IPS DF 6.9 (cell line): ENCODE results near the gene KRTAP11-1.

Experiments used
- DNase-seq: peaks from one replicate; pipeline ENCODE4 v3.0.0-alpha.2; 2013; ENCODE audit warnings: low read depth, low spot score
- H3K27ac ChIP-seq: one replicate; pipeline ENCODE4 v1.5.1; 2013; ENCODE audit warnings: low read length, control low read depth
- H3K27me3 ChIP-seq: 2 replicates; pipeline ENCODE4 v1.6.1; 2013; ENCODE audit warnings: mild to moderate bottlenecking, low read length; ENCODE audit not compliant: control insufficient read depth, insufficient read depth
- H3K36me3 ChIP-seq: 2 replicates; pipeline ENCODE4 v1.6.1; 2013; ENCODE audit warnings: low read length; ENCODE audit not compliant: control insufficient read depth, insufficient read depth
- H3K4me1 ChIP-seq: 2 replicates; pipeline ENCODE4 v1.6.1; 2013; ENCODE audit warnings: low read length; ENCODE audit not compliant: control insufficient read depth, insufficient read depth
- H3K4me3 ChIP-seq: 2 replicates; pipeline ENCODE4 v1.5.1; 2013; ENCODE audit warnings: mild to moderate bottlenecking, low read length
- H3K9me3 ChIP-seq: 2 replicates; pipeline ENCODE4 v1.6.1; 2013; ENCODE audit warnings: low read length, inconsistent platforms; ENCODE audit not compliant: control insufficient read depth, insufficient read depth
- WGBS: extraction: QIAGEN DNeasy Blood & Tissue Kit; methylation state at CpG from one replicate; pipeline ENCODE4 v1.1.7; 2013; ENCODE audit warnings: mixed read lengths, missing lambda C conversion rate; ENCODE audit not compliant: insufficient read length, insufficient coverage; 5-methylcytosine and 5-hydroxymethylcytosine counted together

KRTAP11-1 gene

GRCh38 chr21:30881480-30881879 is at the start of gene KRTAP11-1:
TSS of gene KRTAP11-1 (minus strand) at chr21:30881580. CDS start at chr21:30881524, 56 bp downstream.
- H3K27me3 ChIP-seq = no peaks in the 10 kb centered on the region
- WGBS = no CpG with 5 or more reads among the region's 2 CpGs

GRCh38 chr21:30924146-30924700 is 42.8 kb upstream of the KRTAP11-1 start:
- no peaks in the 10 kb centered on the region for H3K36me3 ChIP-seq
- no peak overlapping the region for H3K27ac ChIP-seq
- no peak overlapping the region for H3K4me3 ChIP-seq
- peaks cover 9% of the 10 kb centered on the region for H3K9me3 ChIP-seq
- no peak for DNase-seq
- H3K4me1 ChIP-seq = no peaks in the 10 kb centered on the region
- H3K27me3 ChIP-seq = no peaks in the 10 kb centered on the region
- WGBS = no CpG with 5 or more reads among the region's 4 CpGs

More at GRCh38 chr21:30881480-30881879, at the start of gene KRTAP11-1:
- Histone ChIP-seq H3K4me1 (no peaks in the 10 kb centered on the region), H3K36me3 (no peaks in the 10 kb centered on the region), H3K27ac (no peak within 1 kb of the TSS), H3K4me3 (no peak within 1 kb of the TSS), H3K9me3 (peaks cover 18% of the 10 kb centered on the region)
- DNase-seq = no peak

- H3K36me3 ChIP-seq = no peaks in the 10 kb centered on the region
- H3K27ac ChIP-seq = no peak overlapping the region
- WGBS = no CpG with 5 or more reads among the region's 4 CpGs
- no peak overlapping the region for H3K4me3 ChIP-seq
- H3K4me1 ChIP-seq = no peaks in the 10 kb centered on the region
- no peaks in the 10 kb centered on the region for H3K27me3 ChIP-seq
- H3K9me3 ChIP-seq = peaks cover 12% of the 10 kb centered on the region
- DNase-seq = no peak
These were observed 39.7 kb upstream of the KRTAP11-1 start for GRCh38 chr21:30921129-30921528.

DNA sequence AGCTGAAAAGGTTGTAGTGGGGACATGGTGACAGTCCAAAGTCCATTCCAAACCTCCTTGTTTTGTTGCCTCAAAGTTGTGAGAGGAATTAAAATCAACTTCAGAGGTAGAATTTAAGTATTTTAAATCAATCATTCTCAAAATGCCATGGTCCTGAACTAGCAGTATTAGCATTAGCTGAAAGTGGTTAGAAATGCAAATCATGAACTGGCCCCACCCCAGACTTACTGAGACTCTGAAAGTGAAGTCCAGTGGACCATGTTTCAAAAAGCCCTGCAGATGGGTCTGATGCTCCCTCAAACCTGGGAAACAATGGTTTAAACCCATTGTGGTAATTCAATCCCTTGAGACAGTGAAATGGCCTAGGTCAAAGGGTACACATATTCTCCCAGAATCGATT is 36.2 kb upstream of the KRTAP11-1 start:
- Histone ChIP-seq H3K4me1 (no peaks in the 10 kb centered on the region), H3K36me3 (no peaks in the 10 kb centered on the region), H3K4me3 (no peak overlapping the region), H3K27me3 (no peaks in the 10 kb centered on the region), H3K9me3 (peaks cover 10% of the 10 kb centered on the region), H3K27ac (no peak overlapping the region)
- no CpG with 5 or more reads among the region's 1 CpG for WGBS
- DNase-seq = no peak

- Histone ChIP-seq H3K27me3 (no peaks in the 10 kb centered on the region), H3K27ac (no peak overlapping the region), H3K4me3 (no peak overlapping the region), H3K36me3 (no peaks in the 10 kb centered on the region), H3K4me1 (no peaks in the 10 kb centered on the region), H3K9me3 (peaks cover 11% of the 10 kb centered on the region)
- no peak for DNase-seq
- WGBS = no CpG with 5 or more reads among the region's 4 CpGs
These were observed 19.5 kb upstream of the KRTAP11-1 start for GRCh38 chr21:30900881-30901280.

DNA sequence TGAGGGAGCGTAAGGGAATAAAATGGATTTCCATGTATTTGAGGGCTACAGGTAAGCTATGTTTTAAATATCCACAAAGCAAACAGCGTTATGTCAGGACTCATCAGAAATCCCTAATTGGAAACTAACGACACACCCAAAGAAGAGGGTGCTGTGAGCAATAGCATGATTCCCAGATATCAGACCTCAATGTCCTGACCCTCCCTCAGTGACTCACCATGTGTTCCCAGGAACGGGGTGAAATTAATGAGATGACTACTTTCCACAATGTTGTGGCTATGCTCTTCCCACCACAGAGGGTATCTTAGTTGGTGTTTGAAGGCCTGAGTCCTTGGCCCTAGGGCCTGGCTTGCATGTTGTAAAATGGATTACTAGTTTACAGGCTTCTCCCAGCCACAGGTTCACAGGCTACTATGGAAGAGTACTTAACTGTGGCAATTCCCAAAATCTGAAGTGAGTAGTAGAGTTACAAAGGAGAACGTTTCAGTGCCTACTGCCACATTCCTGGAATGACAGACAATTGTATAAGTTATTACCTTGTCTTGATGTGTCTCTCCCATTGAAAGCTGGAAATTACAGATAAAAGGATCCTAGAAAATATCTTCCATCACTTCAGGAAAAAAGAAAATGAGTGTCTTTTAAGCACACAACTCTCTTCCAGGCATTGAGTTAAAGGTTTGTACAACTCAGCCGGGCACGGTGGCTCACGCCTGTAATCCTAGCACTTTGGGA is 1.7 kb upstream of the KRTAP11-1 start:
- no peak for DNase-seq
- Histone ChIP-seq H3K36me3 (no peaks in the 10 kb centered on the region), H3K9me3 (peaks cover 17% of the 10 kb centered on the region), H3K27ac (no peak overlapping the region), H3K4me1 (no peaks in the 10 kb centered on the region), H3K27me3 (no peaks in the 10 kb centered on the region), H3K4me3 (no peak overlapping the region)
- no CpG with 5 or more reads among the region's 8 CpGs for WGBS

DNA sequence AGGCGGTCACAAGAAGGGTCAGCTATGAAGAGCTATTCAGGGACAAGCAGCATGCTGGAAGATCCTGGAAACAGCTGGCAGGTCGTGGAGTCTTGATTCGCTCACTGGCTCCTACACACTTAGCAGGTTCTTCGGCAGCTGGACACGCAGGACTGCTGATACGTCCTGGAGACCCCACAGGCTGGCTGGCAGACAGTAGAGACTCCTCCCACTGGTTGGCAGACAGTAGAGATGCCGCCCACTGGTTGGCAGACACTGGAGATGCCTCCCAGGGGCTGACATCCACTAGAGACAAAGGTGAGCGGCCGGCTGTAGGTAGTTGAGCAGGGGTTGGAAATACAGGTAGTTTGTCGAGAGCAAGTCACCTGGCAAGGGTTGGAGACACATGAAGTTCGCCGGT is 466 bp downstream of the KRTAP11-1 start:
- Histone ChIP-seq H3K4me1 (no peaks in the 10 kb centered on the region), H3K36me3 (no peaks in the 10 kb centered on the region), H3K9me3 (peaks cover 16% of the 10 kb centered on the region), H3K27ac (no peak overlapping the region), H3K4me3 (no peak overlapping the region), H3K27me3 (no peaks in the 10 kb centered on the region)
- no peak for DNase-seq
- no CpG with 5 or more reads among the region's 12 CpGs for WGBS

DNA sequence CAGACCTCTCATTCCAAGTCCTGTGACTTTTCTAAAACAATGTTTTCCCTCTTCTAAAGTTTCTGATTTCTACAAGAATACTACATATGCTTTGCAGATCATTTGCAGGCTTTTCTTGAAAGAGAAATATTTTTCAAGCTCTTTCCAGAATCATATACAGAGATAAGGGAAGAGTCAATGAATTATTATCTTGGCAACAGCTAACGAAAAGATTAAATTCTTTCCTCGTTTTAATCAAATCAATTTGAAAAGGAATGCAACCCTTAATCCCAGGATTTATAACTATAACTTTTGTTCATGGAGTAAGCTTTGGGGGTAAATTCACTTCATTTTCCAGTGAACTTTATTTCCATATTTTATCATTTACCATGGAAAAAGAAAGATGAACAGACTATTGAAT is 6.9 kb downstream of the KRTAP11-1 start:
- Histone ChIP-seq H3K9me3 (peaks cover 3% of the 10 kb centered on the region; the same call in 1 of the 2 replicates), H3K27ac (no peak overlapping the region), H3K36me3 (no peaks in the 10 kb centered on the region), H3K27me3 (no peaks in the 10 kb centered on the region), H3K4me1 (no peaks in the 10 kb centered on the region), H3K4me3 (no peak overlapping the region)
- no peak for DNase-seq
- WGBS = no CpG with 5 or more reads among the region's 2 CpGs

DNA sequence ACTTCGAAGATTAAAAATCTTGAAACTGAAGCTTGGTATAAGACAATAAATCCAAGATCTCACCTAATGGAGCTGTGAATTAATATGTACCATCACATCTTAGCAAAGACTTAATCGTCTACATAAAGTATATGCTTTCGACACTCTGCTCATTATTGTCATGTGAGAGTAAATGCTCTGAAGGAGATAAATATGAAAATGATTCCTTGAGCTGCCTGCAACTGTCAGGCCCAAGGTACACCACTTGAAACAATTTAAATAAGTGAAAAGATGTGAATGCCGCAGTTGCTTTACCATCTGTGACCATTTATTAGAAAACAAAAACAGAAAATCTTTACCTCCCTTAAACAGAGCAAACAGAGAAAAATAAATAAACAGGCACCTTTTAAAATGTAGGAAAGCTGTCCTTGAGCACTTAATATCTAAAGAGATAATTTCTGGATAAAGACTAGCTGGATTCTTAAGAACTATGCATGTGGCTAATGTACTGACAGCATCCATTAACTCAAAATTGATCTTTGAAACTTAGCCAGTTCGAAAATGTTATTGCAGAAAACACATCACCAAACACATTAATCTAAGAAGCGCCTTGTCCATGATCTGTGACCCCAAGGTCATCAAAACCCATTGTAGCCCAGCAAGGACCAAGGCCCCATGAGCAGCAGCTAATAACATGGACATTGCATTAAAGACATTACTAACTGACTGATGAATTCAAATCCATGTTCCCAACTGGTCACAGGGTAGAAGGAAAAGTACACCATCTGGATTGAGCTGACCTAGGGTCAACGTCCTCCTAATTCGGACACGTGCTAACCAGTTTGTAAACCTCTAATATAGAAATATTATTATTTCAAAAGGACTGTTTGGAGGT is 33.5 kb downstream of the KRTAP11-1 start:
- peaks cover 6% of the 10 kb centered on the region for H3K9me3 ChIP-seq
- H3K27me3 ChIP-seq = no peaks in the 10 kb centered on the region
- WGBS = no CpG with 5 or more reads among the region's 9 CpGs
- no peaks in the 10 kb centered on the region for H3K4me1 ChIP-seq
- DNase-seq = no peak
- no peak overlapping the region for H3K4me3 ChIP-seq
- no peak overlapping the region for H3K27ac ChIP-seq
- H3K36me3 ChIP-seq = no peaks in the 10 kb centered on the region

GRCh38 chr21:30842990-30843389 is 38.4 kb downstream of the KRTAP11-1 start:
- DNase-seq = no peak
- Histone ChIP-seq H3K4me3 (no peak overlapping the region), H3K4me1 (no peaks in the 10 kb centered on the region), H3K9me3 (peaks cover 6% of the 10 kb centered on the region), H3K27me3 (no peaks in the 10 kb centered on the region), H3K27ac (no peak overlapping the region), H3K36me3 (no peaks in the 10 kb centered on the region)
